GM23248 (cell line): ENCODE measurements around the gene GRAPL.
"Not testable (repeated sequence)": the region's sequence is repeated elsewhere in the genome, so short reads cannot be mapped to it uniquely, and the experiment has no call there.

Experiments used
- EZH2 ChIP-seq: fragments of 200-600 bp; sonication (generic); IDR thresholded peaks from 2 replicates; pipeline ENCODE4 v1.6.1; 2018; ENCODE audit warnings: antibody characterized with exemption, mild to moderate bottlenecking; ENCODE audit not compliant: insufficient read depth, poor library complexity, severe bottlenecking
- EZH2phosphoT487 ChIP-seq: fragments of 200-600 bp; sonication (generic); IDR thresholded peaks from 2 replicates; pipeline ENCODE4 v1.6.1; 2018; ENCODE audit warnings: antibody characterized with exemption, moderate library complexity, mild to moderate bottlenecking, low read depth; ENCODE audit not compliant: insufficient read depth

DNA sequence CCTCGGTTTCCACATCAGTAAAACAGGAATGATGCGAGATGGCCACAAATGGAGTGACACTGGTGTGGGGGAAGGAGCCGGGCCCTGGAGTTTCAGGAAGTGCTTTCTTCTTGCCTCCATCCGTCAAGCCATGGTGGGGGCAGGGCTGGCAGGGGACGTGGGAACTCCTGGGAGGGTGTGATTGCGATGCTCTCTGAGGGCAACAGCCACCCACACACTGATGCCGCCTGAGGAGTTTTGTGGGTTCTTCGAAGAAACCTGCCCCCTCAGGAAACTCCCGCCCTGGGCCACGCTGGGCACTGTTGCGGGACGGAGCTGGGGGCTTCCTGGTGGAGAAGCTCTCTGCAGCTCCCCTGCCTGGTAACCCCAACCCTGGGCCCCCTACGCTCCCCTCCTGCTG, 8.0 kb downstream of the GRAPL start:
- not testable (repeated sequence) for TF ChIP-seq EZH2, EZH2phosphoT487
